Measurements from ENCODE around the gene ADAMTSL1. TPM values are rescaled to one million over a fixed set of nuclear protein-coding genes. Genes with fewer than 3 reads are reported as not detected.

ADAMTSL1 gene
- total and polyA plus RNA-seq, 2 of the 13 experiments (the other 11 are each of a cell fraction or from before 2014, with no cell fraction given), result not detected

DNA sequence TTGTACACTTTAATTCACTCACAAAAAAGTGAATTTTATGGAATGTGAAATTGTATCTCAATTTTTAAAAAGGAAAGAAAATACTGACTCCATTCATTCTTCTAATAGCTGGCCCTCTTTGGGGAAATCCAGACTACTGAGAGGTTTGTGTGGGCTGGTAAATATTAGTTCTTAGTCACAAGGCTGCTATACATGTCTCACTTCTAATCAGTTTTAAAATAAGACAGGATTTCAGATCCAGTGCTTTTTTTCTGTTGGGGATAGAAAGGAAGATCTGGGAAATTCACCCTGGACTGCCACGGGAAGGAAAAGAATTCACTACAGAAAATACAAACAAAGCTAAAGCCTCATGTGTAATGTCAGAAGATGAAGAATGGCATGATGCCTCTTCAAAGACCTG is 32.7 kb upstream of the ADAMTSL1 start (continued):
- TF ChIP-seq ZNF318 (CRISPR knock-in tag; IDR thresholded peaks at IDR 0.05), result no peak
- TF ChIP-seq, protein P1, sequence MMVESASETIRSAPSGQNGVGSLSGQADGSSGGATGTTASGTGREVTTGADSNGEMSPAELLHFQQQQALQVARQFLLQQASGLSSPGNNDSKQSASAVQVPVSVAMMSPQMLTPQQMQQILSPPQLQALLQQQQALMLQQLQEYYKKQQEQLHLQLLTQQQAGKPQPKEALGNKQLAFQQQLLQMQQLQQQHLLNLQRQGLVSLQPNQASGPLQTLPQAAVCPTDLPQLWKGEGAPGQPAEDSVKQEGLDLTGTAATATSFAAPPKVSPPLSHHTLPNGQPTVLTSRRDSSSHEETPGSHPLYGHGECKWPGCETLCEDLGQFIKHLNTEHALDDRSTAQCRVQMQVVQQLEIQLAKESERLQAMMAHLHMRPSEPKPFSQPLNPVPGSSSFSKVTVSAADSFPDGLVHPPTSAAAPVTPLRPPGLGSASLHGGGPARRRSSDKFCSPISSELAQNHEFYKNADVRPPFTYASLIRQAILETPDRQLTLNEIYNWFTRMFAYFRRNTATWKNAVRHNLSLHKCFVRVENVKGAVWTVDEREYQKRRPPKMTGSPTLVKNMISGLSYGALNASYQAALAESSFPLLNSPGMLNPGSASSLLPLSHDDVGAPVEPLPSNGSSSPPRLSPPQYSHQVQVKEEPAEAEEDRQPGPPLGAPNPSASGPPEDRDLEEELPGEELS (CRISPR knock-in tag; IDR thresholded peaks at IDR 0.05), result no peak
- no peak for TF ChIP-seq FOSL2 (CRISPR knock-in tag; IDR thresholded peaks at IDR 0.05)
- no peak for TF ChIP-seq DMAP1 (CRISPR knock-in tag; IDR thresholded peaks at IDR 0.05)
- no peak for TF ChIP-seq ZNF615 (CRISPR knock-in tag; IDR thresholded peaks at IDR 0.05; ENCODE audit: borderline replicate concordance)

Data from HepG2 (cell line).